NCI-H345 treated with DMSO at 0.1 percent for 48 hours (cell line): Measurements from ENCODE around the gene ADAMTS3.
A peak's percentile ranks its signal among the peaks of the same experiment; 100 is the strongest.

Experiments
- DNase-seq: peaks from one replicate; lab custom pipeline; 2025; ENCODE audit not compliant: unreplicated experiment; lab: John Stamatoyannopoulos, UW

The ADAMTS3 gene

GRCh38 chr4:72352711-72353110 lies 216.3 kb downstream of the ADAMTS3 start:
- no peak for DNase-seq

GRCh38 chr4:72351521-72351920 lies 217.5 kb downstream of the ADAMTS3 start:
- no peak for DNase-seq

GRCh38 chr4:72348701-72349100 lies 220.3 kb downstream of the ADAMTS3 start:
- no peak for DNase-seq

GRCh38 chr4:72344418-72344817 lies 224.6 kb downstream of the ADAMTS3 start:
- no peak for DNase-seq

- DNase-seq, result no peak
Measured at GRCh38 chr4:72341432-72341820, 227.6 kb downstream of the ADAMTS3 start.

GRCh38 chr4:72340803-72341431 lies 228.1 kb downstream of the ADAMTS3 start:
- no peak for DNase-seq

- DNase-seq, result no peak
Measured at GRCh38 chr4:72338060-72338459, 231.0 kb downstream of the ADAMTS3 start.

- no peak for DNase-seq
Measured at GRCh38 chr4:72330381-72330780, 238.6 kb downstream of the ADAMTS3 start.

GRCh38 chr4:72326692-72327632 lies 242.1 kb downstream of the ADAMTS3 start:
- peak; percentile 2 for DNase-seq

GRCh38 chr4:72325215-72325614 lies 243.8 kb downstream of the ADAMTS3 start:
- DNase-seq, result no peak

- no peak for DNase-seq
Measured at GRCh38 chr4:72323227-72323626, 245.8 kb downstream of the ADAMTS3 start.

- DNase-seq, result no peak
Measured at GRCh38 chr4:72320223-72320948, 248.6 kb downstream of the ADAMTS3 start.

- DNase-seq, result no peak
Measured at GRCh38 chr4:72319601-72320021, 249.4 kb downstream of the ADAMTS3 start.

GRCh38 chr4:72318421-72319170 lies 250.4 kb downstream of the ADAMTS3 start:
- DNase-seq, result no peak

- DNase-seq, result peak; percentile 2
Measured at GRCh38 chr4:72314869-72315268, 254.2 kb downstream of the ADAMTS3 start.

- no peak for DNase-seq
Measured at GRCh38 chr4:72313121-72313520, 255.9 kb downstream of the ADAMTS3 start.

GRCh38 chr4:72312032-72312650 lies 256.9 kb downstream of the ADAMTS3 start:
- DNase-seq, result no peak

GRCh38 chr4:72311291-72311690 lies 257.7 kb downstream of the ADAMTS3 start:
- DNase-seq, result no peak

GRCh38 chr4:72305620-72306019 lies 263.4 kb downstream of the ADAMTS3 start:
- no peak for DNase-seq

GRCh38 chr4:72305080-72305479 lies 263.9 kb downstream of the ADAMTS3 start:
- DNase-seq, result no peak
